Adrenal gland (tissue), 5 donors: Measurements from ENCODE around the gene GAK.

ENCODE experiments used
- POLR2A ChIP-seq, 2 donors: fragments of 450-650 bp; IDR thresholded peaks; one replicate each; pipeline ENCODE4 v1.6.1; 2017; ENCODE audit warnings: antibody characterized with exemption in 2 of 2, mild to moderate bottlenecking in 2 of 2, moderate library complexity in 1 of 2
- TF ChIP-seq, protein P1 (sequence below), 6 experiments: fragments of 450-650 bp in 4 of 6; fragments of 200-600 bp in 2 of 6; sonication (generic) in 1 of 6; IDR thresholded peaks; 1 replicate in 5 of 6; 2 replicates in 1 of 6; pipeline versions ENCODE4 v1.5.1 to v1.8.0; 2016 to 2021; ENCODE audit warnings: antibody characterized with exemption in 6 of 6, mild to moderate bottlenecking in 2 of 6, moderate library complexity in 1 of 6
- donor health status: DM: no; HTN: no; CAD: no.

DNA sequence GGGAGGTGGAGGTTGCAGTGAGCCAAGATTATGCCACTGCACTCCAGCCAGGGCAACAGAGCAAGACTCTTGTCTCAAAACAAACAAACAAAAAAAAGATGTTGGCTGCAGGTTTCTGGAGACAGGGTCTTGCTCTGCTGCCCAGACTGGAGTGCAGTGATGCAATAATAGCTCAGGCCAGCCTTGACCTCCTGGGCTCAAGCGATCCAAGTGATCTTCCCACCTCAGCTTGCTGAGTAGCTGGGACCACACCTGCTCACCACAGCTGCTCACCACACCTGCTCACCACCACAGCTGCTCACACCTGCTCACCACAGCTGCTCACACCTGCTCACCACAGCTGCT is 76.3 kb downstream of the GAK start:
- TF ChIP-seq, protein P1, sequence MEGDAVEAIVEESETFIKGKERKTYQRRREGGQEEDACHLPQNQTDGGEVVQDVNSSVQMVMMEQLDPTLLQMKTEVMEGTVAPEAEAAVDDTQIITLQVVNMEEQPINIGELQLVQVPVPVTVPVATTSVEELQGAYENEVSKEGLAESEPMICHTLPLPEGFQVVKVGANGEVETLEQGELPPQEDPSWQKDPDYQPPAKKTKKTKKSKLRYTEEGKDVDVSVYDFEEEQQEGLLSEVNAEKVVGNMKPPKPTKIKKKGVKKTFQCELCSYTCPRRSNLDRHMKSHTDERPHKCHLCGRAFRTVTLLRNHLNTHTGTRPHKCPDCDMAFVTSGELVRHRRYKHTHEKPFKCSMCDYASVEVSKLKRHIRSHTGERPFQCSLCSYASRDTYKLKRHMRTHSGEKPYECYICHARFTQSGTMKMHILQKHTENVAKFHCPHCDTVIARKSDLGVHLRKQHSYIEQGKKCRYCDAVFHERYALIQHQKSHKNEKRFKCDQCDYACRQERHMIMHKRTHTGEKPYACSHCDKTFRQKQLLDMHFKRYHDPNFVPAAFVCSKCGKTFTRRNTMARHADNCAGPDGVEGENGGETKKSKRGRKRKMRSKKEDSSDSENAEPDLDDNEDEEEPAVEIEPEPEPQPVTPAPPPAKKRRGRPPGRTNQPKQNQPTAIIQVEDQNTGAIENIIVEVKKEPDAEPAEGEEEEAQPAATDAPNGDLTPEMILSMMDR (IDR thresholded peaks at IDR 0.05): no peak
- TF ChIP-seq POLR2A (IDR thresholded peaks at IDR 0.05): no peak
